ENCODE data around the gene TOX4. TPM values are rescaled to one million over a fixed set of nuclear protein-coding genes. Genes with fewer than 3 reads are reported as not detected.
"Not testable (repeated sequence)": the region's sequence is repeated elsewhere in the genome, so short reads cannot be mapped to it uniquely, and the experiment has no call there.

Gene TOX4
- total RNA-seq, 2 donors from 2014 or later = 34.5 to 54.7 TPM

- Histone ChIP-seq H3K36me3 (no peaks in the 10 kb centered on the region), H3K27ac (no peak overlapping the region), H3K4me1 (ENCODE audit: control insufficient read depth in 1 of 2, low read depth in 2 of 2) (no peaks in the 10 kb centered on the region), H3K27me3 (replicated peaks; ENCODE audit: insufficient read depth) (no peaks in the 10 kb centered on the region), H3K4me3 (no peak overlapping the region), H3K9me3 (no peaks in the 10 kb centered on the region)
- DNase-seq (ENCODE audit: low spot score) (no peak), ATAC-seq (ENCODE audit: insufficient number of reproducible peaks, low FRiP score, low read depth) (no peak)
- TF ChIP-seq CTCF (IDR thresholded peaks at IDR 0.05) = no peak
These were observed 67.0 kb downstream of the TOX4 start for GRCh38 chr14:21543963-21544362.

- not testable (repeated sequence) for H3K27ac ChIP-seq; H3K4me3 ChIP-seq; DNase-seq (ENCODE audit: low spot score); H3K4me1 ChIP-seq (ENCODE audit: control insufficient read depth in 1 of 2, low read depth in 2 of 2); H3K36me3 ChIP-seq; H3K9me3 ChIP-seq; H3K27me3 ChIP-seq (replicated peaks; ENCODE audit: insufficient read depth); ATAC-seq (ENCODE audit: insufficient number of reproducible peaks, low FRiP score, low read depth)
These were observed 67.6 kb downstream of the TOX4 start for GRCh38 chr14:21544588-21544987.

Other genes starting within 250 kb of the TOX4 start
- gene HNRNPC, start 207.8 kb upstream of the TOX4 start, total RNA-seq = 100 to 1,000 TPM; 208 to 422 TPM
- not detected for gene RPGRIP1, start 197.1 kb upstream of the TOX4 start, total RNA-seq
- 10 to 100 TPM; 48.1 to 87.3 TPM for gene SUPT16H, start 93.2 kb upstream of the TOX4 start, total RNA-seq
- 10 to 100 TPM; 50.5 to 77.2 TPM for gene CHD8, start 21.1 kb upstream of the TOX4 start, total RNA-seq
- gene RAB2B, start 236 bp upstream of the TOX4 start, total RNA-seq = 10 to 100 TPM; 19.2 to 29.3 TPM
- 10 to 100 TPM; 54.8 to 62.4 TPM for gene METTL3, start 34.1 kb downstream of the TOX4 start, total RNA-seq
- 10 to 100 TPM in 1 of 2 donors, 1 to 10 TPM in 1; 4.9 to 11.3 TPM for gene SALL2, start 49.2 kb downstream of the TOX4 start, total RNA-seq
- gene OR10G3, start 102.9 kb downstream of the TOX4 start, total RNA-seq = not detected
- gene OR10G2, start 157.7 kb downstream of the TOX4 start, total RNA-seq = not detected
- not detected for gene OR4E2, start 176.6 kb downstream of the TOX4 start, total RNA-seq
- not detected for gene OR4E1, start 196.6 kb downstream of the TOX4 start, total RNA-seq